HG02981 (cell line): ENCODE data around the gene KCNJ12.
"Not testable (repeated sequence)": the region's sequence is repeated elsewhere in the genome, so short reads cannot be mapped to it uniquely, and the experiment has no call there.

Experiments
- ATAC-seq: cut with Tn5 transposase; IDR thresholded peaks from one replicate; pipeline ENCODE4 v1.9.1; 2021; ENCODE audit warnings: mild to moderate bottlenecking, moderate library complexity; ENCODE audit not compliant: unreplicated experiment

KCNJ12 gene

DNA sequence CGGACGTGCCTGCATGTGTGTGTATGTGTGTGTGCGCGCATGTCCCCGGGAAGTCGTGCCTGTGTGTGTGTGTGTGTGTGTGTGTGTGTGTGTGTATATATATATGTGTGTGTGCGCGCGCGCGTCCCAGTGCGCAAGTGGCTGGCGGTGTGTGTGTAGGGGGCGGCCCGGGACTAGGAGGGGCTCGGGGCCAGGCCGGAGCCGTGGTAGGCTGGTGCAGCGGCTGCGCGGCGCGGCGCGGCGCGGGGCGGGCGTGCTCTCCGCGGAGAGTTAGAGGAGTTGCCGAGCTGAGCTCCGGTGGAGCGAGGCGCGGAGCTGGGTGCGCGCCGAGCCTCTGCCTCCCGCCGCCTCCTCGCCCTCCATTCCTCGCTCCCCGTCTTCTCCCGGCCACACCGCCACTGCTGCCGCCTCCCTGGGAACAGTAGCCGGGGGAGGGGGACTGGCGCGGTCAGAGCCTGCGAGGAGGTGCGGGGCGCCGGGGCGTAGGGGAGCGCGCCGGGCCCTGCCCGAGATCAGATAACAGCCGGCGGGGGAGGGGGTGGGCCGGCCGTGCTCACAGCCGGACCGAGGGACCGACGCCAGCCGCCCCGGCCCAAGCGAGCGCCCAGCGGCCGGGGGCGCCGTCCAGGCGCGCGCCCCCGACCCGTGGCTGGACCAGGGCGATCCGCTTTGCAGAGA lies at the start of gene KCNJ12:
TSS of gene KCNJ12 (plus strand) at position 277 of the 678 bp plus-strand sequence. CDS start 38,986 bp downstream, outside the sequence.
- ATAC-seq, result no peak

DNA sequence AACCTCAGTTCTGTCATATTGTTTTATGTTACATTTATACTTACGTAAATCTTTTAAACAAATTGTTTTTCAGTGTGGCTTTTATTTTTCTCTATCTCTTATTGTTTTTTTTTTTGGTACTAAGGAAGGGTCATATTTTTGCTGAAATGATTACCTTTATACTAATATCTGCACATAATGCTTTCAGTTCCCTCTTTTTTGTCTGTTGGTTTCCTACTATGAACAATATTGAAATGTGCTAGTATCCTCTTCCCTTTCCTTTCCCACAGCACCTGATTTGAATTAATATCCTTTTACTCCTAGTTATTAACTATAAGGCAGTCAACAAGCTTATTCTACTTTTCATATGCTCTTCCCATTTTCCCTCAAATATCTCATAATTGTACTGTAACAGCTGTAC lies 48.2 kb upstream of the KCNJ12 start:
- ATAC-seq, result peak; percentile 51

GRCh38 chr17:21328778-21329177 lies 47.4 kb upstream of the KCNJ12 start:
- ATAC-seq, result not testable (repeated sequence)

- no peak for ATAC-seq
Measured at GRCh38 chr17:21330436-21331160, 45.6 kb upstream of the KCNJ12 start.

DNA sequence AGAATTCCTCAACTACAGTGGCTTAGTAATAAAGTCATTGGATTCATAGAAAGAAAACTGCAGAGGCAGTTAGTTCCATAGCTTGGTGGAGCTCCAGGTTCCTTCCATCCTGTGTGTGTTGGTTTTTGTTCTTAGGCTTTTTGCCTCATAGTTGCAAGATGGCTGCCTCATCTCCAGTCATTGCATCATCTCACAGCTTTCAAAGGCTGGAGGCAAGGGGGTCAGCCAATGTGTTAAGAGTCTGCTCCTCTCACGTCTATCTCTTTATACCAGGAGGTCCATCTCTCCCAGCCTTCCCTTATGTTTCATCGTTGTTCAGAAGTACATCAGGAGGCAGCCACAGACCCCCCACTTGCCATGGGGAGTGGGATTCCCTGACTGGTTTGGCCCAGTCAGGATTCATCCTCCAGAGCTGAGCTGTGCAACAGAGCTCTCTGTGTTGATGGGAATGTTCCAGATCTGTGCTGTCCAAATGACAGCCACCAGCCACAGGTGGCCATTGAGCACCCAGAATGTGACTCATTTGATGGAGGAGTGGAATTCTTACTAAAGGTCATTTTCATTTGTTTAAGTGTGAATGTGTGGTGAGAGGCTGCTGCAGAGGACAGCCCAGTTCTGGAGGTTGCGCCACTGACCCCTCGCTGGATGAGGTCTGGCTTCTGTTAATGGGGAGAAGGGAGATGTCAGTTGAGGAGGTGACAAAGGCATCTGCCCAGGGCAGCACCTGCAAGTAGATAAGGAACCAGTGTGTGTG lies 39.4 kb upstream of the KCNJ12 start:
- ATAC-seq, result not testable (repeated sequence)

DNA sequence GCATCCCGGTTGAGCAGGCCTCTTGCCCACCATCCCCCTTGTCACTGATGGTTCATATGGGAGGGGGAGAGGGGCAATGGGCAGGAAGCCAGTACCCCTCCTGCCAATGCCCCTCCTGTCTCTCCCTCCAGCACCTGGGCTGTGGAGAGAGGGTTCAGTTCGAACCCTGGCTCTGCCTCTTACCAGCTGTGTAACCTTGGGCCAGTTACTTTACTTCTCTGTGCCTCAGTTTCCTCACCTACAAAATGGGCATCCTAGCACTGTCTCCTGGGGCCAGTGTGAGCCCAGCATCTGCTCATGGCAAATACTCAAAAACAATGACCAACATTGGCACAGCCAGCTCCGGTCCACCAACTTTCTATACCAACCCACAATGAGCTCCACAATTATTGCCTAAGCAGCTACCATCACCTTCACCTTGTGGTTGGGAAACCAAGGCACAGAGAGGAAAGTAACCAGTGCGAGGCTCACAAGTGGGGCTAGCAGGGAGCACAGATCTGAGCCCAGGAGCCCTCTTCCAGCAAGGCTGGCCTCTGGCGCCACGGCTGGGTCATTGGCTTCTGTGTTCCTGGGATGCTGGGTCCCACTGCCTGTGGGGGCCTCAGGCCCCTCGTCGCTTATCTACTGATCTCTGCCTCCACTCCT lies 38.1 kb upstream of the KCNJ12 start:
- not testable (repeated sequence) for ATAC-seq

DNA sequence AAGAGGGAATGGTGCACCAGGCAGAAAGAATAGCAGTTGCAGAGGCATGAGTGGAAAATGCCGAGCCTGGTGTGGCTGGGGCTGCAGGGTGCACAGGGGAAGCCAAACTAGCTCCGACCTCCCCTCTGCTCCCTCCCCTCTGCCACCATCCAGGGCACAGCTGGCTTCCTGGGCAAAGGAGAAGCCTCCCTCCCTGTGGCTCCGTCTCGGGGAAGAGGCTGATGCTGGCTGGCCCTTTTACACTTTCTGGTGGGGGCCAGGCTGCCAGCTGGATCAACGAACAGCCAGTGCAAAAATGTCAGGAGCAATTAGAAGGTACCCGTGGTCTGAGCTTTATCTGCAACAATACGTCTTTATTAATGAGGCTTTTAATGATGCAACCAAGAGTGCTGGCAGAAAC lies 37.1 kb upstream of the KCNJ12 start:
- ATAC-seq, result no peak

DNA sequence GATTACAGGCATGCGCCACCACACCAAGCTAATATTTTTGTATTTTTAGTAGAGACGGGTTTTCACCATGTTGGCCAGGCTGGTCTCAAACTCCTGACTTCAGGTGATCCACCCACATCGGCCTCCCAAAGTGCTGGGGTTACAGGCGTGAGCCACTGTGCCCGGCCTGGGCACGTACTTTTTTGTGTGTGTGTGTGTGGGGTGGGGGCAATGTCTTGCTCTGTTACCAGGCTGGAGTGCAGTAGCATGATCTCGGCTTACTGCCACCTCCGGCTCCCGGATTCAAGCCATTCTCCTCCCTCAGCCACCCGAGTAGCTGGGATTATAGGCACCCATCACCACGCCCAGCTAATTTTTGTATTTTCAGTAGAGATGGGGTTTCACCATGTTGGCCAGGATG lies 36.6 kb upstream of the KCNJ12 start:
- not testable (repeated sequence) for ATAC-seq

DNA sequence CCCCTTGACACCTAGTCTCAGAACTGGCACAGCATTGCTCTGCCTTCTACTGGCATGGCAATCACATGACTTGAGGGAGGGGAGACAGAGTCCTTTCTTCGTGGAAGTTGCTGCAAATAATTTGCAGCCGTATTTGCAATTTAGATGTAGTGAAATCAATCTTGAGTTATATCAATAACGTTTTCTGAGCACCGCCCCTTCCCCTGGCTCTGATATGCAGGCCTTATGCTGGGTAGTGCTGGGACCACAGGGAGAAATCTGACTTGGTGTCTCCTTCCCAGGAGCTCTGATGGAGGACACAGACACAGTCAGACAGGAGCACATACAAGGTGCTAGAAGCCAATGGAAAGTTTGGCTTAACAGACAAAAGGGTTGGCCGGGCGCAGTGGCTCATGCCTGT lies 35.8 kb upstream of the KCNJ12 start:
- ATAC-seq, result not testable (repeated sequence)

- ATAC-seq, result not testable (repeated sequence)
Measured at GRCh38 chr17:21341279-21341678, 34.9 kb upstream of the KCNJ12 start.

- not testable (repeated sequence) for ATAC-seq
Measured at GRCh38 chr17:21341925-21342540, 34.1 kb upstream of the KCNJ12 start.

GRCh38 chr17:21343061-21343949 lies 32.9 kb upstream of the KCNJ12 start:
- not testable (repeated sequence) for ATAC-seq

GRCh38 chr17:21344801-21345200 lies 31.4 kb upstream of the KCNJ12 start:
- not testable (repeated sequence) for ATAC-seq

DNA sequence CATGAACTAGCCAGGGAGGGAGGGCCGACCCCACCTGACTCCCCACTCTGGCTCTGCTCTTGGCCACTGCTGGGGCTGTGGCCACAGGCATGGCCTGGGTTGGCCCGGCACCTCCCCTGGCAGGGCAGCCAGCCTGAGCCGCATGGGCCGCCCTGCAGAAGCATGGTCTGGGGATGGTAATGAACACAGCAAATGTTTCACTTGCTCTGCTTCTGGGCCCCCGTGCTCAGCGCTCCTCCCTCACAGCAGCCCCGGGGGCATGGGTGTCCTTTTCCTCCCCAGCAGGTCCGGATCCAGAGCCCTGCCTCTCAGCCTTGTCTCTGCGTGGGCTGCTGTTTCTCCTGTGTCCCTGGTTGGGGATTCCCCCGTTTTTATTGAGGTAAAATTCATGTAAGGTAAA lies 30.9 kb upstream of the KCNJ12 start:
- ATAC-seq, result no peak

- ATAC-seq, result not testable (repeated sequence)
Measured at GRCh38 chr17:21346107-21346506, 30.1 kb upstream of the KCNJ12 start.

- ATAC-seq, result not testable (repeated sequence)
Measured at GRCh38 chr17:21346651-21347250, 29.4 kb upstream of the KCNJ12 start.

DNA sequence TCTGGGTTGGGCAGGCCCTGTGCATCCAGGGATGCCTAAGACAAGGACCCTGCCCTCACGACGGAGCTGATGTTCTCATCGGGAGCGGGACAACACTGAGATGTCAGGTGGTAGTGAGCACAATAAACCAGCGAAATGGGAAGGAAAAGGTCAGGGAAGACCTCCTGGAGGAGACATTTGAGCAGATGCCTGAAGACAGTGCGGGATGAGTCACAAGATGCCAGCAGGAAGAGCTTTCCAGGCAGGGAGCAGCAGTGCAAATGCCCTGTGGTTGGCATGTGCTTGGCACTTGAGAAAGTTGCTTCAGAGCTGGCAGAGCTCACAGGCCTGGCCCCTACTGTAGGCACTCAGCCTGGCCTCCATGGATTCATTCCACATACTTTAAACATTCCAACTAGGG lies 28.5 kb upstream of the KCNJ12 start:
- ATAC-seq, result not testable (repeated sequence)

GRCh38 chr17:21348081-21348925 lies 27.9 kb upstream of the KCNJ12 start:
- peak; percentile 42 for ATAC-seq
